ENCODE results near the gene SPEF1. TPM values are rescaled to one million over a fixed set of nuclear protein-coding genes. Genes with fewer than 3 reads are reported as not detected.

SPEF1 gene
- total RNA-seq, 2 donors from 2014 or later = 0.48 to 0.49 TPM

- Mint-ChIP-seq H3K27ac (no peak overlapping the region), H3K4me1 (ENCODE audit: low read depth) (peaks cover 12% of the 10 kb centered on the region), H3K9me3 (no peaks in the 10 kb centered on the region), H3K36me3 (ENCODE audit: insufficient read depth in 2 of 2) (no peaks in the 10 kb centered on the region), H3K27me3 (ENCODE audit: low read depth) (peaks cover 9% of the 10 kb centered on the region), H3K4me3 (no peak overlapping the region)
- DNase-seq = no peak
- ATAC-seq (replicated peaks in 1 of 2) = no peak
Measured at GRCh38 chr20:3741836-3742458, 39.3 kb downstream of the SPEF1 start.

GRCh38 chr20:3740615-3741301, 40.5 kb downstream of the SPEF1 start:
- H3K36me3 Mint-ChIP-seq (ENCODE audit: insufficient read depth in 2 of 2) = no peaks in the 10 kb centered on the region
- DNase-seq (no peak), ATAC-seq (replicated peaks in 1 of 2) (no peak)
- peaks cover 12% of the 10 kb centered on the region for H3K4me1 Mint-ChIP-seq (ENCODE audit: low read depth)
- no peak overlapping the region for H3K27ac Mint-ChIP-seq
- no peaks in the 10 kb centered on the region for H3K9me3 Mint-ChIP-seq
- H3K27me3 Mint-ChIP-seq (ENCODE audit: low read depth) = peaks cover 9% of the 10 kb centered on the region
- no peak overlapping the region for H3K4me3 Mint-ChIP-seq

DNA sequence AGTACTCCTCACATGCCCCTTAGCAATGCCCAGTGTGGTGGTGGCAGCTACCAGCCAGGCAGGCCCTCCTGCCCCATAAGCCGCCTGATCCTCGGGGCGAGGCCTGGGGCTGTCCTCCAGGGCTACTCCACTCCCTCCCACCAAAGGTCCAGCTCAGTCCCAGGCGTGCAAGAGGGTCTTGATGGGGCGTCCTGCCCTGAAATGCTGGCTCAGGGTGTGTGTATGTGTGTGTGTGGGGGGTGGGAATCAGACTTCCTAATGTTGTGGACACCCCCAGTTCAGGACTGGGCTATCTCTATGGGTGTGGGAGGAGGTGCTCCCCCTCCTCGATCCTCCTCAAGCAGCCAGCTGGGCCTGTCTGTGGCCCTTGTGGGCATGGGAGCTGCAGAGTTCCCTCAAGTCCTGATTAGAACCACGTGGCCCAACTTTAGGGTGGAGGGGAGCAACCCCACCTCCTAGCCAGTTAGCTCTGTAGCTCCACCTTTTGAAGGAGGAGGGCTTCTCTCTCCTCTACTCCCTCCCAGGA, 41.3 kb downstream of the SPEF1 start:
- H3K36me3 Mint-ChIP-seq (ENCODE audit: insufficient read depth in 2 of 2) = no peaks in the 10 kb centered on the region
- no peak overlapping the region for H3K4me3 Mint-ChIP-seq
- ATAC-seq (replicated peaks in 1 of 2) (no peak), DNase-seq (no peak)
- no peaks in the 10 kb centered on the region for H3K9me3 Mint-ChIP-seq
- H3K27me3 Mint-ChIP-seq (ENCODE audit: low read depth) = peaks cover 9% of the 10 kb centered on the region
- peaks cover 5% of the 10 kb centered on the region for H3K4me1 Mint-ChIP-seq (ENCODE audit: low read depth)
- no peak overlapping the region for H3K27ac Mint-ChIP-seq

DNA sequence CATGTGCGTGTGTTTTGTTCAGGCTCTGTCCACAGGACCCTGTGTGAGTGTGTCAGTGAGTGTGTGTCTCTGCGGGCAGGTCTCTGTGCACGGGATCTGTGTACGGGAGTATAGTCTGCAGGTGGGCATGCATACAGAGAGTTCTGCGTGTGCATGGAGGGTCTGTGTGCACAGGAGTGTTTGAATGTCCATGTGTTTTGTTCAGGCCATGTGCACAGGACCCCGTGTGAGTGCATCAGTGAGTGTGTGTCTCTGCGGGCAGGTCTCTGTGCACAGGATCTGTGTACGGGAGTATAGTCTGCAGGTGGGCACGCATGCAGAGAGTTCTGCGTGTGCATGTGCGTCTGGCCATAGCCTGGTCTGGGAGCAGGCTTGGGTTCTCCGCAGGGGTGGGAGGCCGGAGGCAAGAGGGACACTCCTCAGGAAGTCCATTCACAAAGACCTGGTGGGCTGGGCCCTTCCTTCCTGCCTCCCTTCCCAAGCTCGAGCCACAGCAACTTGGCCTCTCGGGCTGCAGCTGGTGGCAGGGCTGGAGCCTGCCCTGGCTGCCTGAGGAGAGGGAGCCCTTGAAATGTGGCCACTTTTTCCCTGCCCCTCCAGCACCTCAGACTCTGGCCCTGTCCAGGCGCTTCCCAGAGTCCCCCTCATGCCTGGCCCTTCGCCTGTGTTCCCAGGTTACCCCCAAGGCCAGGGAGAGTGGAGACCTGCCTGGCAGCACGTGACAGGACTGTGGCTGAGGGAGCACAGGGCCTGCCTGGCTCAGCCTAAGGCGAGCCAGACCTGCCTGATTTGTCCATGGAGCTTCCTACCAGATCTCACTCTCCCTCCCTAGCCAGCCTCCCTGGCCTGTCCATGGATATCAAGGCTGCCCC, 42.0 kb downstream of the SPEF1 start:
- Mint-ChIP-seq H3K27ac (no peak overlapping the region), H3K4me1 (ENCODE audit: low read depth) (no peaks in the 10 kb centered on the region), H3K9me3 (no peaks in the 10 kb centered on the region)

DNA sequence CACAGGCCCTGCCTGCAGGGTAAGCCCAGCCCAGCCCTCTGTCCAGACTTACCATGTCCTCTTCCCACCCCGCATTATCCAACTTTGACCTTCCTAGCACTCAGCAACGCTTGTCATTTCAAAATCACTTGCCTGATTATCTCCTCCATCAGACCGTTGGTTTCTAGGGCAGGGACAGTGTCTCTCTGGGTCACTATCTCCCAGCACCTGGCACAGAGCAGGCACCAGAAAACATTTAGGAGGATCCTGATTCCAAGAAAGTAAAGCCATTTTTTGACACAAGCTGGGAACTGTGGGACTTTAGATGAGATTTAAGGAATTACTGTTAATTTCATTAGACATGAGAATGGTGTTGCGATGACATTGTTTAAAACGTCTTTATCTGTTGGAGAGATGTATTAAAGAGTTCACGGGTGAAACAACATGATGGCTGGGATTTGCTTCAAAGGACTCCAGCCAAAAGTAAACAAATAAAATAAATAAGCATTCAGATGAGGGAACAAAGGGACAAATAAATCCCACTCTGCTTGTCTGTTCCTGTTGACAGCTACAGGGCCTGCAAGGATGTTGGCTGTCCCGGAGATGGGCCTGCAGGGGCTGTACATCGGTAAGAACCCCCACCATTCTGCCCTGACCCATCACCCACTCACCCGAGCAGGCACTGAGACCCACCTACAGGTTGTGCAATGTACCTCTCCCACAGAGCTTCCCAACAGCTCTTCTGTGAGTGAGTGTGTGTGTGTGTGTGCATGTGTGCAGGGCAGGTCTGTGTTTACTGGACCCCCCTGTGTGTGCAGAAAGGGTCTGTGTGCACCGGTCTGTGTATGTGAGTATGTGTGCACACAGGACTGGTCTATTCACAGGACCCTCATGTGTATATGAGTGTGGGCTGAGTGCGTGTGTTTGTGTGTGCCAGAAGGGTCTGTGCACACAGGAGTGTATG, 42.9 kb downstream of the SPEF1 start:
- no peak for DNase-seq
- Mint-ChIP-seq H3K36me3 (ENCODE audit: insufficient read depth in 2 of 2) (no peaks in the 10 kb centered on the region), H3K27ac (no peak overlapping the region), H3K9me3 (no peaks in the 10 kb centered on the region), H3K27me3 (ENCODE audit: low read depth) (peaks cover 3% of the 10 kb centered on the region), H3K4me1 (ENCODE audit: low read depth) (no peaks in the 10 kb centered on the region), H3K4me3 (no peak overlapping the region)
- no peak for ATAC-seq (replicated peaks in 1 of 2)

More for the DNA sequence above, 42.0 kb downstream of the SPEF1 start:
- ATAC-seq (replicated peaks in 1 of 2) (no peak), DNase-seq (no peak)
- Mint-ChIP-seq H3K4me3 (no peak overlapping the region), H3K36me3 (ENCODE audit: insufficient read depth in 2 of 2) (no peaks in the 10 kb centered on the region), H3K27me3 (ENCODE audit: low read depth) (peaks cover 2% of the 10 kb centered on the region)

DNA sequence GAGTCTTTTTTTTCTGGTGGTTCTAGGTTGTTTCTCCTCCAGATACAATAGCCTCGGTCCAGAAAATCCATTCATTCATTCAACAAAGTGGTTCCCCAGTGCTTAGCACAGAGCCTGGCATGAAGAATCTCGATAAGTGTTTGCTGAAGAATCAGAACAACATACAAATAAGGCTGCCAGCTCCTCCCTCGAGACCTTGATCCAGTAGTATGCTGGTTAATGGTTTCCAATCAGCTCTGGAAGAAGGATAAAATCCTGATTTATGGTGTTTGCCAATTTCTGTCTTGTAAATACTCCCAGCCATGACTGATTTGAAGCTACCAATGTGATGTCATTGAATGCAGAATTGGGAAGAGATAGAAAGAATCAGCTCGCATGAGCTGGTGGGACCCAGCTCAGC, 45.5 kb downstream of the SPEF1 start:
- Mint-ChIP-seq H3K4me1 (ENCODE audit: low read depth) (no peaks in the 10 kb centered on the region), H3K9me3 (no peaks in the 10 kb centered on the region), H3K27me3 (ENCODE audit: low read depth) (peaks cover 22% of the 10 kb centered on the region)

DNA sequence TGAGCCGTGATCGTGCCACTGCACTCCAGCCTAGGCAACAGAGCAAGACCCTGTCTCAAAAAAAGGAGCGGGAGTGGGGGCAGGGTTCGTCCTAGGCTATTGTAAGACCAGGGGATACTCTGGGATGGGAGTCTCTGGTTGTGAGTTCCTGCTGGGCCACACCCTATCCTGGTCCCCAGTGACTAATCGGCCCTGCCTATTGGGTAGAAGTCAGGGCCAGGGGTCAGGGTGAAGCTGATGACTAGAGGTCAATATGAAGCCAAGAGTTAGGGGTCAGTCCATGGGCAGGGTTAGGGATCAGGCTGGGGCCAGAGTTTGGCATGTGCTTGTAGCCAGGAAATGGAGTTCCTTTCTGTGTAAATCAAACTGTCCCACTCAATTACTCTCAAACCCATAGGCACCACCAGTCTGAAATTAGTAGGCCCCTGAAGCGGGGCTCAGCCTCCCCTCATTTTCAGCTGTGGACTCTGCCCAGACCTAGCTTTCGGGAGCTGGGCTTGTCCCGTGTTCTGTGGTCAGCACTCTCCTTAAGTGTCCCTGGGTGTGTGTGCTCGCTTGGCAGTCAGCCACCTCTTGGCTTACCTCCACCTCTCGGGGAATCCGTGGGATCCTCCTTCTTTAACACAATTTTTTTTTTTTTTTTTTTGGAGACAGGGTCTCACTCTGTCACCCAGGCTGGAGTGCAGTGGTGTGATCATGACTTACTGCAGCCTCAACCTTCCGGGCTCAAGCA, 47.0 kb downstream of the SPEF1 start:
- peaks cover 32% of the 10 kb centered on the region for H3K27me3 Mint-ChIP-seq (ENCODE audit: low read depth)
- H3K4me3 Mint-ChIP-seq = no peak overlapping the region
- no peaks in the 10 kb centered on the region for H3K9me3 Mint-ChIP-seq
- H3K4me1 Mint-ChIP-seq (ENCODE audit: low read depth) = no peaks in the 10 kb centered on the region
- H3K36me3 Mint-ChIP-seq (ENCODE audit: insufficient read depth in 2 of 2) = no peaks in the 10 kb centered on the region
- ATAC-seq (replicated peaks in 1 of 2) (no peak), DNase-seq (no peak)
- H3K27ac Mint-ChIP-seq = no peak overlapping the region

More for the DNA sequence above, 45.5 kb downstream of the SPEF1 start:
- Mint-ChIP-seq H3K4me3 (no peak overlapping the region), H3K36me3 (ENCODE audit: insufficient read depth in 2 of 2) (no peaks in the 10 kb centered on the region), H3K27ac (no peak overlapping the region)
- no peak for DNase-seq
- no peak for ATAC-seq (replicated peaks in 1 of 2)

DNA sequence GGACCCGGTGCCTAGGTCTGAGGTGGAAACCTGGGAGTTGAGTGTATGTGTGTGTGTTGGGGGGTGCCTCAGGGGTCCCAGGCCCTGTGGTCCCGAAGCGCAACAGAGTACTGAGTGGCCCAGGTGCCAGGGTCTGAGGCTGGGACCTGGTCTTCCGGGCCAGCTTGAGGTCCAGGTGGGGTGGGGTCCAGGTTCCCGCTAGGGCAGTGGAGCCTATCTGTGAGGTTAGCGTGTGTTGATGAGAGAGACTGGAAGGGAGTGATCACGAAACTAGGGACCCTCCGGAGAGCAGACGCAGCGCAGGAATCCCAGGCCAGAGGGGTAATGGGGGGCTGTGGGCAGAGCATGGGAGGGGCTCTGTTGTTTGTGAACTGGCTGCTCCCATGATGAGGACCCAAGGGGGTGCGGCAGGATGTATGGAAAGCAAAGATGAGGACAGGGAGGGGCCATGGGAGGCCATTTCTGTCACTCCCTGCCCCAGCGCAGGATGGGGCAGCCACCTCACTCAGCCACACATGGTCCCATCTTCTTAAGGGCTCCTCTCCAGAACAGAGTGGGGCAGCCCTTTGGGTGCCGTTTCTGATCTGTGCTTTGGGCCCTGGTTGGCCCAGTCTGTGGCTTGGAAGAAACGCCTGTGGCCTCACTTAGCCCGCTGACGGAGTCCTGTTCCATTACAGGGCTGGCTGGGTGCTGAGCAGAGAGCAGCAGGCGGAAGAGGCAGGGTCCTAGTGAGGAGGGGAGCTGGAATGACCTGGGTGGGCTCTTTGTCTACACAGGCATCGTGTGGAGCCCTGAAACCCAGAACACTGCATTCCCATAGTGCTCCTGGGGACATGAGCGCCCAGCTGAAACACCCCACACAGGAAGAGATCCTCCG, 47.9 kb downstream of the SPEF1 start:
- no peak overlapping the region for H3K4me3 Mint-ChIP-seq
- H3K27ac Mint-ChIP-seq = no peak overlapping the region
- H3K9me3 Mint-ChIP-seq = no peaks in the 10 kb centered on the region

DNA sequence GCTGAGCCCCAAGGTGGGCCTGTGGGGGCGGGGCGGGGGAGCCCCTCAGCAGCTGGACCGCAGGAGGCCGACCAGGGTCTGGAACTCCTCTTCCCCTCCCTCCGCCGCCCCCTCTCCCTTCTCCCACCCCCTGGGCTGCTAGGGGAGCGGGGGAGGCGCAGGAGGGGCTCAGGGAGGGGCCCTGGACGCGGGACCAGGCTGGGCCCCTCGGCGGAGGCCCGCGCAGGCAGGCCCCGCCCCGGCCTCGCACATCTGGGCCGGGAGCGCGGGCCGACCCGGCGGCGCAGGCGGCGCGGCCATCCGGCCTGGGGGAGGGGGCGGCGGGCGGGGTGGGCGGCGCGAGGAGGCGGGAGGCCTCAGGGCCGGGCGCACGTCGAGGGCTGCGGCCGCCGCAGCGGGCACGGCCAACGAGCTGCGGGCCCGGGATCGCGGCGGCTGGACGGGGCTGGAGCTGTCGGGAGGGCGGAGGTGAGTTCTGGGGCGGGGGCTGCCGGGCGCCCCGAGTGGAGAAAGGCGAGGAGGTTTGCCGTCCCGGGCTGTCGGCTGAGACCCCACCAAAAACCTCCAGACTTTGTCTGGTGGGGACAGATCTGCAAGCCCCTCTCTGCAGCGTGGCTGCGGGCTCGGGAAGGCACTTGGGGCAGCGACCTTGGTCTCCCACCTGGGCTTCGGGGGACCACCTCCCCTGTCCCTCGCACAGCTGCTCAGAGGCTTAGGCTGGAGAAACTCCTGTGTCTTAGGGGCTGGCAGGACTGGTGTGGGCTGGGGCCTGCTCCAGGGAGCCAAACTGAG, 48.7 kb downstream of the SPEF1 start, which contains the start of gene HSPA12B:
HSPA12B (plus strand) TSS at position 359 of the 792 bp plus-strand sequence. CDS start 5,990 bp downstream, outside the sequence.
- Mint-ChIP-seq H3K27me3 (ENCODE audit: low read depth) (peaks cover 42% of the 10 kb centered on the region), H3K4me1 (ENCODE audit: low read depth) (no peaks in the 10 kb centered on the region), H3K27ac (no peak within 1 kb of the TSS), H3K36me3 (ENCODE audit: insufficient read depth in 2 of 2) (no peaks in the 10 kb centered on the region), H3K9me3 (no peaks in the 10 kb centered on the region), H3K4me3 (no peak within 1 kb of the TSS)
- ATAC-seq (replicated peaks in 1 of 2) (peak in 1 of 2 donors; percentile 40), DNase-seq (no peak)

More for the DNA sequence above, 47.9 kb downstream of the SPEF1 start:
- Mint-ChIP-seq H3K4me1 (ENCODE audit: low read depth) (no peaks in the 10 kb centered on the region), H3K36me3 (ENCODE audit: insufficient read depth in 2 of 2) (no peaks in the 10 kb centered on the region), H3K27me3 (ENCODE audit: low read depth) (peaks cover 34% of the 10 kb centered on the region)
- ATAC-seq (replicated peaks in 1 of 2) = no peak
- no peak for DNase-seq

- Mint-ChIP-seq H3K4me1 (ENCODE audit: low read depth) (no peaks in the 10 kb centered on the region), H3K27me3 (ENCODE audit: low read depth) (peaks cover 48% of the 10 kb centered on the region), H3K4me3 (no peak overlapping the region), H3K36me3 (ENCODE audit: insufficient read depth in 2 of 2) (no peaks in the 10 kb centered on the region), H3K9me3 (no peaks in the 10 kb centered on the region), H3K27ac (no peak overlapping the region)
- DNase-seq (no peak), ATAC-seq (replicated peaks in 1 of 2) (no peak)
Measured at GRCh38 chr20:3731944-3732326, 49.3 kb downstream of the SPEF1 start.
